ENCODE results near the gene SPATA31E1. TPM values are rescaled to one million over a fixed set of nuclear protein-coding genes. Genes with fewer than 3 reads are reported as not detected.

SPATA31E1 gene
- total RNA-seq, 1 experiment from 2014 or later = 0.04 TPM

GRCh38 chr9:87862536-87863268, 20.0 kb upstream of the SPATA31E1 start (continued):
- TF ChIP-seq HMGA2 (CRISPR knock-in tag; IDR thresholded peaks at IDR 0.05) (no peak), E2F1 (CRISPR knock-in tag; IDR thresholded peaks at IDR 0.05) (no peak), ATF3 (CRISPR knock-in tag; conservative IDR thresholded peaks at IDR 0.05) (no peak), SMAD3 (CRISPR knock-in tag; IDR thresholded peaks at IDR 0.05; ENCODE audit: borderline replicate concordance) (no peak), KAT7 (CRISPR knock-in tag; IDR thresholded peaks at IDR 0.05; ENCODE audit: borderline replicate concordance) (no peak), CREM (CRISPR knock-in tag; IDR thresholded peaks at IDR 0.05) (no peak), NR3C1 (CRISPR knock-in tag; conservative IDR thresholded peaks at IDR 0.05; ENCODE audit: low read depth) (no peak), PRRX2 (CRISPR knock-in tag; IDR thresholded peaks at IDR 0.05) (no peak), HMGXB4 (CRISPR knock-in tag; IDR thresholded peaks at IDR 0.05) (no peak), JUN (CRISPR knock-in tag; IDR thresholded peaks at IDR 0.05) (no peak), TEAD1 (CRISPR knock-in tag; IDR thresholded peaks at IDR 0.05) (no peak), IRF2 (CRISPR knock-in tag; IDR thresholded peaks at IDR 0.05; ENCODE audit: borderline replicate concordance, low read depth) (no peak)

- Mint-ChIP-seq H3K27ac (no peak overlapping the region), H3K36me3 (0 out of 2 replicates have a peak, but pooled peaks cover 5% of the 10 kb centered on the region), H3K4me3 (no peak overlapping the region), H3K27me3 (ENCODE audit: low read depth) (no peaks in the 10 kb centered on the region), H3K9me3 (peaks cover 23% of the 10 kb centered on the region), H3K4me1 (peaks cover 15% of the 10 kb centered on the region)
- DNase-seq (ENCODE audit: low spot score) (no peak), ATAC-seq (no peak)
- CTCF ChIA-PET = interaction anchor here (0.7 kb wide), 1 partner anchor 137 kb away, joined by 3 read pairs; no protein-coding TSS in a partner anchor
- POLR2A ChIA-PET = no interaction called here
- TF ChIP-seq ETV6 (CRISPR knock-in tag; IDR thresholded peaks at IDR 0.05) (no peak), EMX1 (CRISPR knock-in tag; IDR thresholded peaks at IDR 0.05) (no peak), OVOL2 (CRISPR knock-in tag; IDR thresholded peaks at IDR 0.05; ENCODE audit: borderline replicate concordance) (no peak), ARID4B (CRISPR knock-in tag; IDR thresholded peaks at IDR 0.05; ENCODE audit: borderline replicate concordance) (no peak), E2F5 (CRISPR knock-in tag; IDR thresholded peaks at IDR 0.05) (no peak), GTF2I (CRISPR knock-in tag; conservative IDR thresholded peaks at IDR 0.05) (no peak), IRF1 (CRISPR knock-in tag; IDR thresholded peaks at IDR 0.05) (no peak), PRRX2 (CRISPR knock-in tag; IDR thresholded peaks at IDR 0.05) (no peak), ZNF121 (CRISPR knock-in tag; IDR thresholded peaks at IDR 0.05) (no peak), CBFB (CRISPR knock-in tag; IDR thresholded peaks at IDR 0.05; ENCODE audit: low read depth) (no peak), FOXJ3 (CRISPR knock-in tag; IDR thresholded peaks at IDR 0.05; ENCODE audit: borderline replicate concordance) (no peak), ATF3 (CRISPR knock-in tag; conservative IDR thresholded peaks at IDR 0.05) (no peak), ATF6 (CRISPR knock-in tag; IDR thresholded peaks at IDR 0.05) (no peak)
Measured at GRCh38 chr9:87863882-87864465, 18.7 kb upstream of the SPATA31E1 start.

Data from WTC11 (cell line).